Colonic mucosa (tissue), 4 donors: ENCODE measurements around the gene ZDHHC18. TPM values are rescaled to one million over a fixed set of nuclear protein-coding genes. Genes with fewer than 3 reads are reported as not detected.
A peak's percentile ranks its signal among the peaks of the same experiment; 100 is the strongest.

Source experiments
- DNase-seq: peaks from one replicate; pipeline ENCODE4 v3.0.0-alpha.2; 2020
- H3K27ac ChIP-seq: fragments of 200-600 bp; one replicate; pipeline ENCODE4 v1.8.0; 2021
- H3K27me3 ChIP-seq: fragments of 200-600 bp; one replicate; pipeline ENCODE4 v1.8.0; 2021
- H3K36me3 ChIP-seq: fragments of 200-600 bp; one replicate; pipeline ENCODE4 v1.8.0; 2021
- H3K4me1 ChIP-seq: fragments of 200-600 bp; one replicate; pipeline ENCODE4 v1.8.0; 2021; ENCODE audit warnings: mild to moderate bottlenecking
- H3K4me3 ChIP-seq: fragments of 200-600 bp; one replicate; pipeline ENCODE4 v1.8.0; 2021
- H3K9ac ChIP-seq, 2 donors: one replicate each; pipeline ENCODE4 v1.7.0; 2013; ENCODE audit warnings: control low read depth in 2 of 2, low read depth in 2 of 2, low read length in 2 of 2
- H3K9me3 ChIP-seq: fragments of 200-600 bp; one replicate; pipeline ENCODE4 v1.8.0; 2021
- intact Hi-C: fragments of 100-400 bp; cut with DNase I; formaldehyde crosslinking; loops from one replicate; pipeline ENCODE4 v1.14.1; 2022
- total RNA-seq, 2 donors: library from RNA; stranded (reverse); fragmentation: NEBNext Ultra II Directional in 1 of 2; extraction: Animal tissue kit (Norgen Biotek cat#: 25700) in 1 of 2; gene quantifications; one replicate each; pipeline ENCODE4 v1.2.1, GENCODE V29; 2021
- TF ChIP-seq, protein P1 (sequence below): fragments of 200-600 bp; IDR thresholded peaks from one replicate; pipeline ENCODE4 v1.8.0; 2022; ENCODE audit warnings: antibody characterized with exemption, mild to moderate bottlenecking
- donor health status: healthy.
- donor health status: DM: no; HTN: no; CAD: no.
- donor health status: DM: no; HTN: no; CAD: no.

Gene ZDHHC18
- total RNA-seq, 2 donors from 2014 or later, result 14.1 to 16.8 TPM

DNA sequence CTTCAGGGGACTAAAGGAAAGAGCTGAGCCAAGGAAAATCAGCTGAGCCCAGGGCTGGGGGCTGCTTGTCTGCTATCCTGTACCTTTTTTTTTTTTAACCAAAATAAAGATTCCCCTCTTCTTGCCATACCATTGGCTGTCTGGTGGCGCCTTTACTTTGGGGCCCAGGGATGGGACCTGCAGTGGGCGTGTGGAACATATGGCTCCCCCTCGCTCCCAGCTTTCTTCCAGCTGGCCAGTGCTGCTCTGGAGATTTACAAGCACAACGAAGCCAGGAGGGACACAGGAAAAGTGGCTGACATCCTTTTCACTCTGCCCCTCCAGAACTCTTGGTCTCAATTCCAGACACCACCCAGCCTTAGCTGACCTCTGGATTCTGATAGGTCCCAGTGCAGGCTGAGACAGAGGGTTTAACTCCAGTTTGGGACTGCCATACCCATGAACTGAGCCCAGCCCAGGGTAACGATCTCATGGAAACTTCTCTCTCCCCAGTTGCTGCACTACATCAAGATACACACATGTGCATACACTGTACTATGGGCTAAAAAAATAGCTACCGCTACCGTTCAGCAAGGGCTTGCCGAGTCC is 31.1 kb downstream of the ZDHHC18 start:
- DNase-seq, result no peak
- intact Hi-C loops, result no loop called here
- peaks cover 11% of the 10 kb centered on the region for H3K4me1 ChIP-seq
- H3K27ac ChIP-seq, result no peak overlapping the region
- TF ChIP-seq, protein P1, sequence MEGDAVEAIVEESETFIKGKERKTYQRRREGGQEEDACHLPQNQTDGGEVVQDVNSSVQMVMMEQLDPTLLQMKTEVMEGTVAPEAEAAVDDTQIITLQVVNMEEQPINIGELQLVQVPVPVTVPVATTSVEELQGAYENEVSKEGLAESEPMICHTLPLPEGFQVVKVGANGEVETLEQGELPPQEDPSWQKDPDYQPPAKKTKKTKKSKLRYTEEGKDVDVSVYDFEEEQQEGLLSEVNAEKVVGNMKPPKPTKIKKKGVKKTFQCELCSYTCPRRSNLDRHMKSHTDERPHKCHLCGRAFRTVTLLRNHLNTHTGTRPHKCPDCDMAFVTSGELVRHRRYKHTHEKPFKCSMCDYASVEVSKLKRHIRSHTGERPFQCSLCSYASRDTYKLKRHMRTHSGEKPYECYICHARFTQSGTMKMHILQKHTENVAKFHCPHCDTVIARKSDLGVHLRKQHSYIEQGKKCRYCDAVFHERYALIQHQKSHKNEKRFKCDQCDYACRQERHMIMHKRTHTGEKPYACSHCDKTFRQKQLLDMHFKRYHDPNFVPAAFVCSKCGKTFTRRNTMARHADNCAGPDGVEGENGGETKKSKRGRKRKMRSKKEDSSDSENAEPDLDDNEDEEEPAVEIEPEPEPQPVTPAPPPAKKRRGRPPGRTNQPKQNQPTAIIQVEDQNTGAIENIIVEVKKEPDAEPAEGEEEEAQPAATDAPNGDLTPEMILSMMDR, result no peak
- H3K27me3 ChIP-seq, result no peaks in the 10 kb centered on the region
- H3K9me3 ChIP-seq, result no peaks in the 10 kb centered on the region
- no peak overlapping the region for H3K9ac ChIP-seq
- no peaks in the 10 kb centered on the region for H3K36me3 ChIP-seq
- no peak overlapping the region for H3K4me3 ChIP-seq

DNA sequence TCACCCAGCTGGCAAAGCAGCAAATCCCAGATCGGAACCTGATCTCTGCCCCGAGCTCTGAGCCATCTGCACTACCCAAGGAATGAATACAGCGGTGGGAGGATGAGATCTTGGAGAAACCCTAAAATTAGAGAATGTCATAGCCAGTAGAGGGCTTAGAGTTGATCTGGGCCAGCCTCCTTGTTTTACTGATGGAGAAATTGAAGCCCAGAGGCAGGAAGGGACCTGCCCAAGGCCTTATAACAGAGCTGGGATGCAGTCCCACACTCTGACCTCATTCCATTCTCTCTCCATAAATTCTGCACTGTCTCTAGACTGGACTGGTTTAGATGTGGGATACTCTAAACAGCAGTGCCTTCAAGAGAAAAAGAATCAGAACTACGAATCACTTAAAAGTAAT is 31.7 kb downstream of the ZDHHC18 start:
- Histone ChIP-seq H3K9me3 (no peaks in the 10 kb centered on the region), H3K27ac (no peak overlapping the region), H3K36me3 (no peaks in the 10 kb centered on the region), H3K4me3 (no peak overlapping the region), H3K4me1 (peaks cover 11% of the 10 kb centered on the region), H3K9ac (no peak overlapping the region), H3K27me3 (no peaks in the 10 kb centered on the region)
- DNase-seq, result no peak
- intact Hi-C loops, result no loop called here
- TF ChIP-seq, protein P1, result no peak

DNA sequence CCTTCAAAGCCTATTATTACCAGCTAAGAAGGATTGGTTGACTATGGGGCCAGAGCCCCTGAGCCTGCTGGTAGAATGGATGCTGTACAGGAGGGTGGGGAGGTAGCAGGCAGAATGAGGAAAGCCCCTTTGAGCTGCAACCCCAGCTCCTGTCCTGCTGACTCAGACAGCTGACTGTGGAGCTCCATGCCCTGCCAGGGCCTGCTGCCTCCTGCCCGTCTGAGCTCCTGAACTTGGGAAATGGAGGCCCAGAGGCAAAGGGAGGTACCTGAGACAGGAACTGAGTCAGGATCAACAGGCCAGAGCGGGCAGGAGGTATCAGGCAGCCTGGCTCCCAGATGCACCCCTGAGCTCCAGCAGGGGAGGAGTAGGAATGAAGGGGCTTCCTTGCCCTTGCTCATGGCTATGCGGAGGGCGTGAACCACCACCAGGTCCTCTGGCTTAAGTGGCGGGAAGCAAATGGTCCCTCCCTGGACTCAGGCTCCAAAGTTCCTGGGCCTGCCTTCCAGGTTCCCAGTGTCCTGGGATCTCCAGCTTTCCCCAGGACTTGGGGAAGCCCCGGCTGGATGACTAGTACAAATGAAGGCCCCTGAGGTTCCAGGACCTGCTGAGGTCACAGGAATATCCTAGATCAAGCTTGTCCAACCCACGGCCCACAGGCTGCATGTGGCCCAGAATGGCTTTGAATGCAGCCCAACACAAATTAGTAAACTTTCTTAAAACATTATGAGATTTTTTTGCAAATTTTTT is 32.6 kb downstream of the ZDHHC18 start:
- intact Hi-C loops, result no loop called here
- TF ChIP-seq, protein P1, result no peak
- DNase-seq, result no peak
- H3K27ac ChIP-seq, result no peak overlapping the region
- no peaks in the 10 kb centered on the region for H3K27me3 ChIP-seq
- peaks cover 4% of the 10 kb centered on the region for H3K4me1 ChIP-seq
- H3K9ac ChIP-seq, result no peak overlapping the region
- H3K9me3 ChIP-seq, result no peaks in the 10 kb centered on the region
- no peaks in the 10 kb centered on the region for H3K36me3 ChIP-seq
- H3K4me3 ChIP-seq, result no peak overlapping the region

DNA sequence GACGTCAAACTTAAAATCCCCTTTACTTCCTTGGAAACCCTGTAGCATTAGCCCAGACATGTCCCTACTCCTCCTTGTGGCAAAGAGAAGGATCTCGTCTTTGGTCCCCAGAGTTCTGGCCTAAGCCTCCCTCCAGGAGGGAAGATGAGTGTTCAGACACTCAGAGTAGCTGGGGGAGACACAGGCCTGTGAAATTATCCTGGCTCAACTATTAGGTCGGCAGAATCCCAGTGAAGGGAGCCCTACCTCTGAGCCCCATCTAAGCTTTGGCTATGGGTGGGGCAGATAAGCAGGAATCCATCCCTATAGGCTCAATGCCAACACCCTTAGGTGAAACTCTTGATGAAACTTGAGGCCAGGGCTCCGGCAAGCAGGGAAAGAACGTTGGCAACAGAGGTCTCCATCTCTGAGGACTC is 34.8 kb downstream of the ZDHHC18 start:
- H3K36me3 ChIP-seq, result no peaks in the 10 kb centered on the region
- TF ChIP-seq, protein P1, result no peak
- peak overlapping the region; percentile 56 for H3K27ac ChIP-seq
- no peak overlapping the region for H3K4me3 ChIP-seq
- no peak for DNase-seq
- no peaks in the 10 kb centered on the region for H3K27me3 ChIP-seq
- intact Hi-C loops, result no loop called here
- H3K4me1 ChIP-seq, result no peaks in the 10 kb centered on the region
- H3K9ac ChIP-seq, result no peak overlapping the region
- H3K9me3 ChIP-seq, result no peaks in the 10 kb centered on the region

DNA sequence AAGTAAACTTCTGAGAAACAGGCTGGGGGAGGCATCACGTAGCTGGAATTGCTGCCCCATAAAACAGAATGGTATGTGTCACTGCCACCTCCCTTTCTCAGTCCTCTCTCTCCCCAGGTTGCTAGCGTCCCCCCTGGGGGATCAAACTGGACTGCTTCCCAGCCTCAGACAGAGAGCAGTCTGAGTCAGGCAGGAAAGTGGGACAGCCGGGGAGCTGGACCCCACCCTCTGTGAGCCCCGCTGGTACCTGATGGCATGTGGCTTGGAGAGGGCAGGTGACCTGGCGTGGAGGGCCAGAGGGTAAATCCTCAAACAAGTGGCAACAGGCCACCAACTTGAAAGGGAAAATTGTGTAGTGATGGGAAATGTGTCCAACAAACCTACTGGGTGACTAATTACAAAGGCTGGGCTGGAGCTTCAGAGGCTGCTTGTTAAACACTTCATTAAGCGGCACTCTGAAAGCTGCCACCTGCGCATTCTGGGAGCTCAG is 35.4 kb downstream of the ZDHHC18 start:
- Histone ChIP-seq H3K9ac (peak overlapping the region in 1 of 2 donors; percentile 95), H3K27me3 (no peaks in the 10 kb centered on the region), H3K4me1 (no peaks in the 10 kb centered on the region), H3K36me3 (no peaks in the 10 kb centered on the region), H3K4me3 (no peak overlapping the region), H3K9me3 (no peaks in the 10 kb centered on the region), H3K27ac (peak overlapping the region; percentile 56)
- DNase-seq, result peak; percentile 44
- TF ChIP-seq, protein P1, result no peak
- intact Hi-C loops, result no loop called here
